ENCODE measurements around the gene AGAP3. TPM values are rescaled to one million over a fixed set of nuclear protein-coding genes. Genes with fewer than 3 reads are reported as not detected.

Gene AGAP3
- total RNA-seq, 1 donor from 2014 or later = 206 TPM

- peaks cover 22% of the 10 kb centered on the region for H3K27me3 Mint-ChIP-seq (ENCODE audit: unreplicated experiment)
- no peaks in the 10 kb centered on the region for H3K9me3 Mint-ChIP-seq (ENCODE audit: unreplicated experiment)
- H3K4me3 Mint-ChIP-seq (ENCODE audit: unreplicated experiment) = no peak overlapping the region
- no peak for DNase-seq (ENCODE audit: low spot score)
- peaks cover 22% of the 10 kb centered on the region for H3K4me1 Mint-ChIP-seq (ENCODE audit: unreplicated experiment)
- peaks cover 57% of the 10 kb centered on the region for H3K36me3 Mint-ChIP-seq (ENCODE audit: low read depth, unreplicated experiment)
- H3K27ac Mint-ChIP-seq (ENCODE audit: unreplicated experiment) = no peak overlapping the region
- TF ChIP-seq, protein P1, sequence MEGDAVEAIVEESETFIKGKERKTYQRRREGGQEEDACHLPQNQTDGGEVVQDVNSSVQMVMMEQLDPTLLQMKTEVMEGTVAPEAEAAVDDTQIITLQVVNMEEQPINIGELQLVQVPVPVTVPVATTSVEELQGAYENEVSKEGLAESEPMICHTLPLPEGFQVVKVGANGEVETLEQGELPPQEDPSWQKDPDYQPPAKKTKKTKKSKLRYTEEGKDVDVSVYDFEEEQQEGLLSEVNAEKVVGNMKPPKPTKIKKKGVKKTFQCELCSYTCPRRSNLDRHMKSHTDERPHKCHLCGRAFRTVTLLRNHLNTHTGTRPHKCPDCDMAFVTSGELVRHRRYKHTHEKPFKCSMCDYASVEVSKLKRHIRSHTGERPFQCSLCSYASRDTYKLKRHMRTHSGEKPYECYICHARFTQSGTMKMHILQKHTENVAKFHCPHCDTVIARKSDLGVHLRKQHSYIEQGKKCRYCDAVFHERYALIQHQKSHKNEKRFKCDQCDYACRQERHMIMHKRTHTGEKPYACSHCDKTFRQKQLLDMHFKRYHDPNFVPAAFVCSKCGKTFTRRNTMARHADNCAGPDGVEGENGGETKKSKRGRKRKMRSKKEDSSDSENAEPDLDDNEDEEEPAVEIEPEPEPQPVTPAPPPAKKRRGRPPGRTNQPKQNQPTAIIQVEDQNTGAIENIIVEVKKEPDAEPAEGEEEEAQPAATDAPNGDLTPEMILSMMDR (IDR thresholded peaks at IDR 0.05; ENCODE audit: unreplicated experiment) = no peak
These were observed 36.5 kb downstream of the AGAP3 start for GRCh38 chr7:151122796-151123157.

DNA sequence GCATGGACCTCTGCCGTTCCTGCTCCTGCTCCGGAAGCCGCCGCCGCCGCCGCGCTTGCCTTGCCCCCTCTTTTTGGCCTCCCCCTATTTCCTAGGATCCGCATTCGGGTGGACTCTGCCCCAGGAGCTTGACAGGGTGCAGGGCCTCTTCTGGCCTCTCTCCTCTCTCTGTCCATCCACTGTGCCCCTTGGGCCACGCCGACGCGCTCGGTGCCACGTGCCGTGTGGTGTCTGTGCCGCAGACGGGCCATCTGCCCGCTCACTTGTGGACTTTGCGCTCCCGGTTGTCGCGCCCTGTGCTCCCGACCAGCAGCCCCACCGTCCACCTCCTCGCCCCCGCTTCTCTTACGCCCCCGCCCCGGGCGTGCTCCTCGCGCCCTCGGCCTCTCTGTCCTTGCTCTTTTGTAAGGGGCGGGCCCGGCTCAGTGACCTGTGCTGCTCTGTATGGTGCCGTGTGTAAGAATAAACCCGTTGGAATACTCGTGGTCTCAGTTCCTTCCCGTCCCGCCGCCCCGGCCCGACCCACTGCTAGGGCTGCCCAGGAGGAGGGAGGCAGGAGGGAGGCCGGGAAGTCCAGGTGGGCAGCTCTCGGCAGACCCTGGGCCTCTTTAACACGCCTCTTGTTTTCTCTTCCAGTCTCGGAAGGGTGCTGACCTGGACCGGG, 37.0 kb downstream of the AGAP3 start:
- peaks cover 24% of the 10 kb centered on the region for H3K27me3 Mint-ChIP-seq (ENCODE audit: unreplicated experiment)
- H3K36me3 Mint-ChIP-seq (ENCODE audit: low read depth, unreplicated experiment) = peaks cover 56% of the 10 kb centered on the region
- H3K27ac Mint-ChIP-seq (ENCODE audit: unreplicated experiment) = no peak overlapping the region
- peaks cover 25% of the 10 kb centered on the region for H3K4me1 Mint-ChIP-seq (ENCODE audit: unreplicated experiment)
- no peaks in the 10 kb centered on the region for H3K9me3 Mint-ChIP-seq (ENCODE audit: unreplicated experiment)
- TF ChIP-seq, protein P1 (IDR thresholded peaks at IDR 0.05; ENCODE audit: unreplicated experiment) = no peak
- no peak overlapping the region for H3K4me3 Mint-ChIP-seq (ENCODE audit: unreplicated experiment)
- DNase-seq (ENCODE audit: low spot score) = no peak

DNA sequence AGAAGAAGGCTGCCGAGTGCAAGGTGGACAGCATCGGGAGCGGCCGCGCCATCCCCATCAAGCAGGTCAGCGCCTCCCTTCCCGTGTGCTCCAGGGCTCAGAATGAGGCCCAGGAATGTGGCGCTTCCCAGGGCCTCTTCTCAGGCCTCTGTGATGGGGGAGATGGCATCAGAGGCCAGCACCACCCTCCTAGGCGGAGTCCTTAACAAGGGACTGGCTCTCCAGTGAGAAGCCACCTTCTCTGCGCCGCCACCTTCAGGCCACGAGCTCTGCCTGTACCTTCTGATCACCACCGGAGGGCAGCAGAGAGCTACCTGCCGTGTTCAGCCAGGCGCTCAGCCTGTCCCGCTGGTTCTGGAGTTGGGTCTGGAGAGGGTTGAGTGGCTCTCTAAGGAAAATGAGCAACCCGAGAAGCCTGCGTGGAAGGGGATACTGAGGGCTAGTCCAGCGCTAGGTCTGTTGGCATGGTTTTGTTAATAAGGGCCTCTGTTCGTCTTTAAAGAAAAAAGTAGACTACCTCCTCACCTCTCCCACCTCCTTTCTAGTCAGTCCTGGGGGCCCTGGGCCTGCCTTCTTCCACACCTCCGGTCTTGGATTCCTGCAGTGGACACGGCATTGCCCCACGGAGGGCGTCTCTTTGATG, 37.7 kb downstream of the AGAP3 start:
- no peak overlapping the region for H3K4me3 Mint-ChIP-seq (ENCODE audit: unreplicated experiment)
- H3K4me1 Mint-ChIP-seq (ENCODE audit: unreplicated experiment) = peaks cover 25% of the 10 kb centered on the region
- TF ChIP-seq, protein P1 (IDR thresholded peaks at IDR 0.05; ENCODE audit: unreplicated experiment) = peak; percentile 95
- peaks cover 26% of the 10 kb centered on the region for H3K27me3 Mint-ChIP-seq (ENCODE audit: unreplicated experiment)
- peak; percentile 89 for DNase-seq (ENCODE audit: low spot score)
- peaks cover 53% of the 10 kb centered on the region for H3K36me3 Mint-ChIP-seq (ENCODE audit: low read depth, unreplicated experiment)
- H3K9me3 Mint-ChIP-seq (ENCODE audit: unreplicated experiment) = no peaks in the 10 kb centered on the region
- H3K27ac Mint-ChIP-seq (ENCODE audit: unreplicated experiment) = no peak overlapping the region

DNA sequence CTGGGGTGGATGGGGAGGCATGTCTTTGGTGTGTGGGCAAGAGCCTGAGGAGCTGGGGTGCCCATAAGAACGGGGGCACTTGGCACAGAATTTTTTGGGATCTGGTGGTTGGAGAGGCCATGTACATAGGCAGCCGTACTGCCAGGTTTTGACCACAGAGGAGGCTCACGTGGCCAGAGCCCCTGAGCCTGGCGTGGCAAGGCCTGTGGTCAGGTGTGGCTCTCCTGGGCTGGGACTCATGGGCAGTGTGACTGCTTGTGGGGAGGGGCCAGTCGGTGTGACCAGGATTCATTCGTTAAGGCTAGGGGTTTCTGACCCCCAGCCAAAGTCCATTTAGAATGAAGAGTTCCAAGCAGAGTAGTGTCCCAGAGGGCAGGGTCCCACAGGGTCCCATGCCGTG, 38.2 kb downstream of the AGAP3 start:
- H3K36me3 Mint-ChIP-seq (ENCODE audit: low read depth, unreplicated experiment) = peaks cover 48% of the 10 kb centered on the region
- H3K4me3 Mint-ChIP-seq (ENCODE audit: unreplicated experiment) = peak overlapping the region; percentile 50
- TF ChIP-seq, protein P1 (IDR thresholded peaks at IDR 0.05; ENCODE audit: unreplicated experiment) = no peak
- no peak for DNase-seq (ENCODE audit: low spot score)
- H3K9me3 Mint-ChIP-seq (ENCODE audit: unreplicated experiment) = no peaks in the 10 kb centered on the region
- peaks cover 25% of the 10 kb centered on the region for H3K4me1 Mint-ChIP-seq (ENCODE audit: unreplicated experiment)
- no peak overlapping the region for H3K27ac Mint-ChIP-seq (ENCODE audit: unreplicated experiment)
- H3K27me3 Mint-ChIP-seq (ENCODE audit: unreplicated experiment) = peaks cover 23% of the 10 kb centered on the region

DNA sequence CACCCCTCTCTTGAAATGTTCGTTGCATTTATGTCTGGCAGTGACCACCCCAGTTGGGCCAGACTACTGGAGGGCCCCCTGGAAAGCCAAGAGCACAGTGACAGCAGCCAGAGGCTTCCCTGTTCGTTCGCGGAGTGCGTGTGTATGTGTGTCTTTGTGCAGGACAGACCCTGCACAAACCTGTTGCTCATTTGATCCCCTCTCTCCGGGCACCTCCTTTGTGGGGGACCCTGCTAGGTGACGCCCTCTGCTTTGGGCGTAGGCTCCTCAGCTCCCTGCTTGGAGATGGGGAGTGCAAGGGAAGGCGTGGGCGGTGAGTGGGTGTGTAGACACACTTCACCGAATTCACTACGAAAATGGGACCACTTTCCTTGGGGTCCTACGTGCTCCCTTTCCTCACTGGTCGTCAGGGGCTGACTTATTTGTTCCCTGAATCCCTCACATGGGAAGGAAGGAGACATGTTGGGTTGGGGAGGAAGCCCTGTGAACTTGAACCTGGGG, 38.7 kb downstream of the AGAP3 start:
- TF ChIP-seq, protein P1 (IDR thresholded peaks at IDR 0.05; ENCODE audit: unreplicated experiment) = no peak

More for the DNA sequence above, 38.7 kb downstream of the AGAP3 start:
- Mint-ChIP-seq H3K9me3 (ENCODE audit: unreplicated experiment) (no peaks in the 10 kb centered on the region), H3K27ac (ENCODE audit: unreplicated experiment) (no peak overlapping the region), H3K4me3 (ENCODE audit: unreplicated experiment) (peak overlapping the region; percentile 86), H3K27me3 (ENCODE audit: unreplicated experiment) (peaks cover 23% of the 10 kb centered on the region), H3K4me1 (ENCODE audit: unreplicated experiment) (peaks cover 25% of the 10 kb centered on the region), H3K36me3 (ENCODE audit: low read depth, unreplicated experiment) (peaks cover 48% of the 10 kb centered on the region)
- no peak for DNase-seq (ENCODE audit: low spot score)
